H1 (cell line): ENCODE results near the gene EGFR. TPM values are rescaled to one million over a fixed set of nuclear protein-coding genes. Genes with fewer than 3 reads are reported as not detected.

Experiments used
- CTCF ChIA-PET: fragments of 300-600 bp; sonication (Branson Sonifier 250); formaldehyde crosslinking; loops from one replicate; lab custom pipeline; 2021; ENCODE audit not compliant: partially characterized antibody; lab: Charles Lee
- POLR2A ChIA-PET: fragments of 300-600 bp; sonication (Branson Sonifier 250); formaldehyde crosslinking; loops from one replicate; lab custom pipeline; 2021; ENCODE audit warnings: inconsistent platforms; ENCODE audit not compliant: partially characterized antibody; lab: Charles Lee
- DNase-seq, 2 experiments: peaks; one replicate each; pipeline versions ENCODE4 v3.0.0 to v3.0.0-alpha.2; 2010 to 2022; ENCODE audit warnings: low spot score in 2 of 2, low read depth in 1 of 2, mixed read lengths in 1 of 2
- FAIRE-seq: peaks from 2 replicates; lab custom pipeline; 2011; peaks lifted over from hg19 to GRCh38; lab: Jason Lieb, UNC
- H2AFZ ChIP-seq: 2 replicates; pipeline ENCODE4 v1.8.1; 2012; ENCODE audit warnings: low read length, inconsistent platforms
- H2AK5ac ChIP-seq: 2 replicates; pipeline ENCODE4 v1.6.1; 2013; ENCODE audit warnings: low read depth, low read length
- H2BK120ac ChIP-seq: replicated peaks from 2 replicates; pipeline ENCODE3; 2013; ENCODE audit warnings: low read depth, low read length, inconsistent platforms
- H2BK12ac ChIP-seq: 2 replicates; pipeline ENCODE4 v1.6.1; 2013; ENCODE audit warnings: low read depth, low read length
- H2BK15ac ChIP-seq: 2 replicates; pipeline ENCODE4 v1.6.1; 2013; ENCODE audit warnings: low read length
- H2BK20ac ChIP-seq: 2 replicates; pipeline ENCODE4 v1.6.1; 2013; ENCODE audit warnings: low read length
- H2BK5ac ChIP-seq: 2 replicates; pipeline ENCODE4 v1.6.1; 2013; ENCODE audit warnings: low read depth, low read length
- H3K14ac ChIP-seq: 2 replicates; pipeline ENCODE4 v1.6.1; 2013; ENCODE audit warnings: inconsistent platforms; ENCODE audit not compliant: insufficient read length
- H3K18ac ChIP-seq: 2 replicates; pipeline ENCODE4 v1.6.1; 2013; ENCODE audit warnings: low read length; ENCODE audit errors: extremely low read depth
- H3K23ac ChIP-seq: 2 replicates; pipeline ENCODE4 v1.6.1; 2013; ENCODE audit warnings: inconsistent platforms; ENCODE audit not compliant: insufficient read length
- H3K23me2 ChIP-seq: 2 replicates; pipeline ENCODE4 v1.6.1; 2013; ENCODE audit warnings: low read depth, low read length
- H3K27ac ChIP-seq: 2 replicates; pipeline ENCODE4 v1.6.1; 2011; ENCODE audit warnings: low read depth, low read length, inconsistent platforms
- H3K27me3 ChIP-seq, 4 experiments: replicated peaks in 1 of 4; 1 replicate in 1 of 4; 2 replicates in 3 of 4; pipeline versions ENCODE4 v1.6.1 to v1.8.1; 2011 to 2013; ENCODE audit warnings: low read length in 3 of 4, mild to moderate bottlenecking in 3 of 4, inconsistent platforms in 2 of 4, mixed read lengths in 2 of 4, moderate library complexity in 1 of 4; ENCODE audit not compliant: control insufficient read depth in 3 of 4, insufficient read depth in 3 of 4; ENCODE audit errors: extremely low read depth in 1 of 4
- H3K36me3 ChIP-seq, 4 experiments: 2 replicates each; pipeline versions ENCODE4 v1.6.1 to v1.8.1; 2011 to 2013; ENCODE audit warnings: mild to moderate bottlenecking in 4 of 4, low read length in 3 of 4, moderate library complexity in 2 of 4, control low read depth in 1 of 4, inconsistent platforms in 1 of 4; ENCODE audit not compliant: insufficient read depth in 4 of 4, control insufficient read depth in 2 of 4
- H3K4ac ChIP-seq: replicated peaks from 2 replicates; pipeline ENCODE3; 2013; ENCODE audit warnings: low read length, low read depth, mixed read lengths, inconsistent platforms; ENCODE audit not compliant: insufficient read length
- H3K4me1 ChIP-seq, 4 experiments: replicated peaks in 1 of 4; 1 replicate in 1 of 4; 2 replicates in 3 of 4; pipeline versions ENCODE4 v1.6.1 to v1.8.1; 2011 to 2013; ENCODE audit warnings: low read length in 3 of 4, inconsistent platforms in 2 of 4, mixed read lengths in 1 of 4; ENCODE audit not compliant: insufficient read depth in 4 of 4, control insufficient read depth in 3 of 4
- H3K4me2 ChIP-seq, 2 experiments: 2 replicates each; pipeline versions ENCODE4 v1.6.1 to v1.8.1; 2011 to 2013; ENCODE audit warnings: low read depth in 2 of 2, low read length in 2 of 2, control low read depth in 1 of 2, inconsistent platforms in 1 of 2, mild to moderate bottlenecking in 1 of 2; ENCODE audit not compliant: insufficient read depth in 1 of 2
- H3K4me3 ChIP-seq, 4 experiments: fragments of 200-600, 300-600 bp in 1 of 4; sonication (generic), shearing (Covaris generic), sonication (Bioruptor Twin) in 1 of 4; 2 replicates each; pipeline versions ENCODE4 v1.5.1 to v1.8.1; 2011 to 2016; ENCODE audit warnings: low read length in 4 of 4, low read depth in 3 of 4, control low read depth in 2 of 4, inconsistent platforms in 2 of 4, mild to moderate bottlenecking in 2 of 4, mixed read lengths in 1 of 4, moderate library complexity in 1 of 4; ENCODE audit not compliant: insufficient read depth in 2 of 4; ENCODE audit errors: extremely low read depth in 1 of 4
- H3K56ac ChIP-seq: replicated peaks from 2 replicates; pipeline ENCODE3; 2013; ENCODE audit warnings: low read depth, mild to moderate bottlenecking, mixed read lengths, low read length, inconsistent platforms; ENCODE audit not compliant: insufficient read length
- H3K79me1 ChIP-seq: 2 replicates; pipeline ENCODE4 v1.6.1; 2013; ENCODE audit warnings: low read depth, low read length, control low read depth
- H3K79me2 ChIP-seq, 2 experiments: 2 replicates each; pipeline versions ENCODE4 v1.6.1 to v1.8.1; 2012 to 2013; ENCODE audit warnings: low read length in 2 of 2, mild to moderate bottlenecking in 2 of 2, inconsistent platforms in 1 of 2; ENCODE audit not compliant: insufficient read depth in 2 of 2, control insufficient read depth in 1 of 2
- H3K9ac ChIP-seq, 4 experiments: replicated peaks in 1 of 4; 1 replicate in 1 of 4; 2 replicates in 3 of 4; pipeline versions ENCODE4 v1.6.1 to v1.8.1; 2011 to 2013; ENCODE audit warnings: low read depth in 3 of 4, low read length in 3 of 4, control low read depth in 2 of 4, mild to moderate bottlenecking in 2 of 4, moderate library complexity in 2 of 4, inconsistent platforms in 1 of 4; ENCODE audit errors: extremely low read depth in 1 of 4
- H3K9me3 ChIP-seq, 2 experiments: 2 replicates each; pipeline versions ENCODE4 v1.6.1 to v1.8.1; 2012 to 2013; ENCODE audit warnings: mild to moderate bottlenecking in 2 of 2, moderate library complexity in 2 of 2, control low read depth in 1 of 2, inconsistent platforms in 1 of 2, low read depth in 1 of 2, low read length in 1 of 2, mixed read lengths in 1 of 2; ENCODE audit not compliant: insufficient read depth in 2 of 2
- H4K20me1 ChIP-seq, 2 experiments: replicated peaks in 1 of 2; 2 replicates each; pipeline versions ENCODE3 to v1.8.1; 2011 to 2013; ENCODE audit warnings: inconsistent platforms in 2 of 2, low read length in 2 of 2, mild to moderate bottlenecking in 1 of 2; ENCODE audit not compliant: insufficient read depth in 2 of 2, control insufficient read depth in 1 of 2
- H4K5ac ChIP-seq: 2 replicates; pipeline ENCODE4 v1.6.1; 2013; ENCODE audit warnings: low read length, low read depth, mixed read lengths, inconsistent platforms; ENCODE audit not compliant: insufficient read length
- H4K8ac ChIP-seq: 2 replicates; pipeline ENCODE4 v1.8.0; 2013; ENCODE audit warnings: mild to moderate bottlenecking, moderate library complexity, low read length, inconsistent platforms; ENCODE audit not compliant: insufficient read depth; ENCODE audit errors: extremely low read depth
- H4K91ac ChIP-seq: replicated peaks from 2 replicates; pipeline ENCODE3; 2013; ENCODE audit warnings: low read length, mixed read lengths, inconsistent platforms; ENCODE audit not compliant: insufficient read length
- ASH2L ChIP-seq: fragments of 200-600, 300-600 bp; sonication (generic); IDR thresholded peaks from one replicate; pipeline ENCODE4 v1.7.1; 2017; ENCODE audit warnings: low read length
- CEBPB ChIP-seq: IDR thresholded peaks from 2 replicates; pipeline ENCODE4 v1.6.1; 2012; ENCODE audit warnings: low read depth, low read length
- CHD2 ChIP-seq: IDR thresholded peaks from 2 replicates; pipeline ENCODE4 v1.6.1; 2012; ENCODE audit warnings: low read length, improper control_type of control experiment
- HDAC6 ChIP-seq: IDR thresholded peaks from one replicate; pipeline ENCODE4 v1.7.1; 2012; ENCODE audit warnings: low read depth, mild to moderate bottlenecking, inconsistent platforms, low read length, moderate library complexity
- JUND ChIP-seq: IDR thresholded peaks from 2 replicates; pipeline ENCODE4 v1.6.1; 2011; ENCODE audit warnings: mild to moderate bottlenecking, improper control_type of control experiment, low read length
- KDM1A ChIP-seq: fragments of 200-600, 300-600 bp; sonication (generic); IDR thresholded peaks from 2 replicates; pipeline ENCODE4 v1.7.1; 2016; ENCODE audit warnings: mild to moderate bottlenecking, low read length, borderline replicate concordance
- KDM5A ChIP-seq: fragments of 200-600 bp; IDR thresholded peaks from 2 replicates; pipeline ENCODE4 v1.7.1; 2012; ENCODE audit warnings: mild to moderate bottlenecking, low read length, inconsistent platforms, mixed read lengths
- NRF1 ChIP-seq: IDR thresholded peaks from 2 replicates; pipeline ENCODE4 v1.6.1; 2011; ENCODE audit warnings: mild to moderate bottlenecking, low read depth, low read length, improper control_type of control experiment
- SIX5 ChIP-seq: IDR thresholded peaks from 2 replicates; pipeline ENCODE4 v1.6.1; 2011; ENCODE audit warnings: mild to moderate bottlenecking, low read depth, low read length
- SP4 ChIP-seq: IDR thresholded peaks from 2 replicates; pipeline ENCODE4 v1.6.1; 2012; ENCODE audit warnings: low read length, inconsistent platforms
- TAF1 ChIP-seq: IDR thresholded peaks from 2 replicates; pipeline ENCODE4 v1.6.1; 2011; ENCODE audit warnings: mild to moderate bottlenecking, low read depth, low read length
- WGBS, 2 experiments: shearing (Covaris generic) in 1 of 2; methylation state at CpG; one replicate each; pipeline versions ENCODE4 v1.1.6 to v1.1.7; 2013 to 2015; ENCODE audit warnings: low lambda C conversion rate in 2 of 2, mixed read lengths in 2 of 2, inconsistent platforms in 1 of 2, low coverage in 1 of 2, missing lambda C conversion rate in 1 of 2; ENCODE audit not compliant: insufficient replicate concordance in 2 of 2, insufficient coverage in 1 of 2, insufficient read length in 1 of 2; ENCODE audit errors: extremely low coverage in 1 of 2, missing lambda C conversion rate in 1 of 2; 5-methylcytosine and 5-hydroxymethylcytosine counted together
- polyA plus RNA-seq, 7 experiments: library from polyadenylated mRNA; depleted of rRNA in 3 of 7; stranded (reverse) in 5 of 7; unstranded in 2 of 7; fragments of >200 nt in 5 of 7; fragments of 200-250 nt in 2 of 7; gene quantifications; 1 replicate in 5 of 7; 2 replicates in 1 of 7; 4 replicates in 1 of 7; pipeline versions ENCODE4 v1.2.1 to v1.2.3, GENCODE V29; 2011 to 2013; ENCODE audit warnings: missing spikeins in 2 of 7, mixed read lengths in 2 of 7
- total RNA-seq: library from RNA; stranded (reverse); fragmentation: NEBNext Ultra II Directional; extraction: Animal tissue kit (Norgen Biotek cat#: 25700); gene quantifications from 2 replicates; pipeline ENCODE4 v1.2.1, GENCODE V29; 2021
- TF ChIP-seq, protein P1 (sequence below): IDR thresholded peaks from 2 replicates; pipeline ENCODE4 v1.6.1; 2011; ENCODE audit warnings: low read depth, mild to moderate bottlenecking, low read length; ENCODE audit not compliant: insufficient read depth

Gene EGFR
- total and polyA plus RNA-seq, 2 of the 8 experiments (the other 6 are each of a cell fraction or from before 2014, with no cell fraction given) = 1.9 to 5.8 TPM

DNA sequence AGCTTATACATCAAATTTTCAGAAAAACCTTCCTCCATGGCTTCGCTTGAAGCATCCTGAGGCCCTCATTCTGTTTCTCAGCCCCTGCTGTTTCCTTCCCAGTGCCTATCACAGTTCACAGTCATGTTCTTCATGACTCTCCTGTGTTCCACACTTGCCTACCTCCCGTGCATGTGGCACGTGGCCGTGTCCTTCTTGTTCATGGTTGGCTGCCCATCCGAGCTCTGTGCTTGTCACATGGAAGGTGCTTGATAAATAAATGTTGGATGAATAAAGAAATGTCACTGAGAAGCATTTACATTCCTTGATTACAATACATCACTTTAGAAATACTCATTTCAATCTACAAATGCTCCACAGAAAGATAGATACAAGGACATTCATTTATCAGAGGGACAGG, 23.7 kb upstream of the EGFR start:
- Histone ChIP-seq H3K4ac (no peak overlapping the region), H3K79me2 (no peaks in the 10 kb centered on the region), H3K56ac (no peak overlapping the region), H3K27me3 (no peaks in the 10 kb centered on the region), H4K20me1 (no peaks in the 10 kb centered on the region), H2BK12ac (no peak overlapping the region), H4K5ac (no peak overlapping the region), H2BK120ac (no peak overlapping the region), H3K27ac (no peak overlapping the region), H3K79me1 (no peaks in the 10 kb centered on the region), H3K9me3 (no peaks in the 10 kb centered on the region), H2AFZ (no peak overlapping the region), H4K8ac (no peak overlapping the region; the same call in 1 of the 2 replicates), H2BK5ac (no peak overlapping the region), H3K4me1 (no peaks in the 10 kb centered on the region), H4K91ac (no peak overlapping the region), H2BK20ac (no peak overlapping the region), H2AK5ac (no peak overlapping the region), H3K23ac (no peak overlapping the region), H3K9ac (no peak overlapping the region), H2BK15ac (no peak overlapping the region), H3K18ac (no peak overlapping the region), H3K4me2 (no peak overlapping the region), H3K14ac (no peak overlapping the region), H3K36me3 (no peaks in the 10 kb centered on the region), H3K23me2 (no peaks in the 10 kb centered on the region), H3K4me3 (no peak overlapping the region)
- FAIRE-seq = no peak
- WGBS, 2 experiments = 92% methylated on average over 5 of the region's 5 CpGs; no CpG with 5 or more reads in 1 of the 2 experiments
- no peak for TF ChIP-seq KDM1A
- no peak for TF ChIP-seq SIX5
- TF ChIP-seq CEBPB = no peak
- TF ChIP-seq, protein P1, sequence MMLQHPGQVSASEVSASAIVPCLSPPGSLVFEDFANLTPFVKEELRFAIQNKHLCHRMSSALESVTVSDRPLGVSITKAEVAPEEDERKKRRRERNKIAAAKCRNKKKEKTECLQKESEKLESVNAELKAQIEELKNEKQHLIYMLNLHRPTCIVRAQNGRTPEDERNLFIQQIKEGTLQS = no peak
- TF ChIP-seq ASH2L = no peak
- TF ChIP-seq TAF1 = no peak
- no peak for TF ChIP-seq SP4
- TF ChIP-seq CHD2 = no peak
- no peak for TF ChIP-seq JUND
- TF ChIP-seq KDM5A = no peak
- no peak for TF ChIP-seq HDAC6
- TF ChIP-seq NRF1 = no peak
- POLR2A ChIA-PET = no interaction called here
- CTCF ChIA-PET = no interaction called here
- DNase-seq = no peak
